K562 (cell line): ENCODE results near the gene OR2AJ1. TPM values are rescaled to one million over a fixed set of nuclear protein-coding genes. Genes with fewer than 3 reads are reported as not detected.

ENCODE experiments used
- ATAC-seq: fragments of 200-7000 bp; cut with Tn5 transposase; 3 replicates; pipeline ENCODE4 v1.9.1; 2020; ENCODE audit warnings: moderate library complexity
- BruUV-seq: library from RNA; stranded (reverse); fragments of 400-500 nt; replicated peaks from 2 replicates; lab custom pipeline; 2021; lab: Mats Ljungman, UMichigan
- CTCF ChIA-PET: fragments of 300-600 bp; formaldehyde crosslinking; extraction: SDS; loops from one replicate; lab custom pipeline; 2021; ENCODE audit warnings: low intra/inter-chr PET ratio; lab: Yijun Ruan, JAX
- POLR2A ChIA-PET: fragments of 300-600, 350-650 bp; sonication (Branson Sonifier 250); formaldehyde crosslinking; extraction: SDS; loops from one replicate; lab custom pipeline; 2021; ENCODE audit warnings: antibody characterized with exemption, inconsistent platforms; lab: Yijun Ruan, JAX
- DNase-seq, 4 experiments: peaks; one replicate each; pipeline versions ENCODE4 v3.0.0 to v3.0.0-alpha.2; 2011 to 2018; ENCODE audit warnings: low spot score in 3 of 4, mixed read lengths in 3 of 4; ENCODE audit errors: extremely low read depth in 1 of 4
- FAIRE-seq: peaks from 2 replicates; lab custom pipeline; 2011; peaks lifted over from hg19 to GRCh38; lab: Jason Lieb, UNC
- H2AFZ ChIP-seq: 2 replicates; pipeline ENCODE4 v1.6.0; 2011; ENCODE audit warnings: low read depth, low read length, control low read depth, inconsistent platforms
- H3K27ac ChIP-seq: fragments of 200-600 bp; 3 replicates; pipeline ENCODE4 v1.8.0; 2011; ENCODE audit warnings: low read depth, mild to moderate bottlenecking, control low read depth, inconsistent platforms, low read length, moderate library complexity, mixed read lengths; ENCODE audit errors: extremely low read depth
- H3K27me3 ChIP-seq, 2 experiments: fragments of 300-600 bp in 1 of 2; 2 replicates in 1 of 2; 3 replicates in 1 of 2; pipeline versions ENCODE4 v1.6.0 to v1.8.0; 2011; ENCODE audit warnings: inconsistent platforms in 2 of 2, low read length in 2 of 2, mild to moderate bottlenecking in 1 of 2, mixed read lengths in 1 of 2, moderate library complexity in 1 of 2; ENCODE audit not compliant: control insufficient read depth in 2 of 2, insufficient read depth in 2 of 2
- H3K36me3 ChIP-seq: fragments of 300-600 bp; 3 replicates; pipeline ENCODE4 v1.8.0; 2011; ENCODE audit warnings: mild to moderate bottlenecking, low read length, inconsistent platforms; ENCODE audit not compliant: control insufficient read depth, insufficient read depth
- H3K4me1 ChIP-seq, 2 experiments: fragments of 200-600 bp in 1 of 2; replicated peaks in 1 of 2; 2 replicates in 1 of 2; 3 replicates in 1 of 2; pipeline versions ENCODE4 v1.5.1 to v1.8.0; 2011; ENCODE audit warnings: inconsistent platforms in 2 of 2, low read length in 2 of 2, mild to moderate bottlenecking in 1 of 2, mixed read lengths in 1 of 2, moderate library complexity in 1 of 2; ENCODE audit not compliant: control insufficient read depth in 2 of 2, insufficient read depth in 2 of 2
- H3K4me2 ChIP-seq: 2 replicates; pipeline ENCODE4 v1.6.1; 2011; ENCODE audit warnings: low read length, control low read depth, inconsistent platforms, mixed read lengths; ENCODE audit not compliant: insufficient read depth
- H3K4me3 ChIP-seq: fragments of 200-600 bp; sonication (generic), shearing (Covaris generic); 2 replicates; pipeline ENCODE4 v1.5.1; 2016; ENCODE audit warnings: control low read depth, inconsistent platforms
- H3K79me2 ChIP-seq: fragments of 200-600 bp; 3 replicates; pipeline ENCODE4 v1.8.0; 2011; ENCODE audit warnings: low read length, inconsistent platforms; ENCODE audit not compliant: control insufficient read depth, insufficient read depth
- H3K9ac ChIP-seq, 2 experiments: 2 replicates each; pipeline versions ENCODE4 v1.6.0 to v1.6.1; 2011; ENCODE audit warnings: low read depth in 2 of 2, low read length in 2 of 2, control low read depth in 1 of 2, inconsistent platforms in 1 of 2, mild to moderate bottlenecking in 1 of 2, mixed read lengths in 1 of 2; ENCODE audit not compliant: insufficient read depth in 1 of 2
- H3K9me1 ChIP-seq: one replicate; pipeline ENCODE4 v1.6.0; 2011; ENCODE audit warnings: inconsistent platforms, mild to moderate bottlenecking, low read length, moderate library complexity; ENCODE audit not compliant: control insufficient read depth, insufficient read depth
- H3K9me3 ChIP-seq: replicated peaks from 2 replicates; pipeline ENCODE4 v1.5.1; 2011; ENCODE audit warnings: low read depth, low read length, inconsistent platforms; ENCODE audit not compliant: control insufficient read depth, insufficient read depth
- H4K20me1 ChIP-seq: replicated peaks from 2 replicates; pipeline ENCODE4 v1.6.1; 2011; ENCODE audit warnings: low read length, inconsistent platforms, mixed read lengths; ENCODE audit not compliant: control insufficient read depth, insufficient read depth
- CREB3 ChIP-seq: fragments of 450-650 bp; conservative IDR thresholded peaks from 2 replicates; pipeline ENCODE4 v1.6.1; 2016; ENCODE audit warnings: missing genetic modification characterization, low read depth, mild to moderate bottlenecking, missing compliant biosample characterization, moderate library complexity
- FOSL1 ChIP-seq: fragments of 200-800 bp; sonication (Bioruptor generic); conservative IDR thresholded peaks from 2 replicates; pipeline ENCODE4 v1.6.1; 2016; ENCODE audit warnings: missing genetic modification characterization, missing compliant biosample characterization
- FOXK2 ChIP-seq, 2 experiments: fragments of 450-650 bp; IDR thresholded peaks in 1 of 2; conservative IDR thresholded peaks in 1 of 2; 2 replicates each; pipeline ENCODE4 v1.6.1; 2016; ENCODE audit warnings: low read depth in 2 of 2, mild to moderate bottlenecking in 1 of 2
- HMG20A ChIP-seq: fragments of 450-650 bp; formaldehyde crosslinking; conservative IDR thresholded peaks from 2 replicates; pipeline ENCODE4 v1.4.0; 2020; ENCODE audit warnings: mild to moderate bottlenecking, mixed read lengths
- KLF10 ChIP-seq: fragments of 250-450 bp; sonication (Bioruptor Pico); IDR thresholded peaks from 2 replicates; pipeline ENCODE4 v1.6.1; 2021; ENCODE audit warnings: matching md5 sums
- KLF16 ChIP-seq: IDR thresholded peaks from 2 replicates; pipeline ENCODE4 v1.6.1; 2016; ENCODE audit warnings: antibody characterized with exemption
- MXI1 ChIP-seq: IDR thresholded peaks from 2 replicates; pipeline ENCODE4 v1.6.1; 2011; ENCODE audit warnings: low read depth, mild to moderate bottlenecking, improper control_type of control experiment, low read length
- SIN3B ChIP-seq: fragments of 450-650 bp; IDR thresholded peaks from 2 replicates; pipeline ENCODE4 v1.6.1; 2017; ENCODE audit warnings: low read depth, mild to moderate bottlenecking, moderate library complexity
- TEAD1 ChIP-seq, 2 experiments: fragments of 450-650 bp in 1 of 2; sonication (generic) in 1 of 2; formaldehyde crosslinking; IDR thresholded peaks; 2 replicates each; pipeline versions ENCODE4 v1.4.0 to v1.8.0; 2020 to 2022; ENCODE audit warnings: mild to moderate bottlenecking in 2 of 2, missing genetic modification reagents in 1 of 2
- ZFPM2 ChIP-seq: fragments of 250-450 bp; sonication (Bioruptor Pico); IDR thresholded peaks from 2 replicates; pipeline ENCODE4 v1.5.1; 2022; ENCODE audit warnings: mild to moderate bottlenecking
- ZNF165 ChIP-seq: fragments of 250-450 bp; sonication (Bioruptor Pico); IDR thresholded peaks from 2 replicates; pipeline ENCODE4 v1.4.0; 2020; ENCODE audit warnings: borderline replicate concordance
- ZNF174 ChIP-seq: fragments of 250-450 bp; sonication (Bioruptor Pico); IDR thresholded peaks from 2 replicates; pipeline ENCODE4 v1.4.0; 2020; ENCODE audit warnings: mild to moderate bottlenecking
- ZNF263 ChIP-seq: sonication (generic); formaldehyde crosslinking; IDR thresholded peaks from 2 replicates; pipeline ENCODE4 v1.8.0; 2022; ENCODE audit warnings: mild to moderate bottlenecking, missing genetic modification reagents, borderline replicate concordance
- ZNF584 ChIP-seq: fragments of 200-800 bp; sonication (Bioruptor generic); IDR thresholded peaks from 2 replicates; pipeline ENCODE4 v1.6.1; 2016; ENCODE audit warnings: low read depth, mild to moderate bottlenecking, missing genetic modification characterization, missing compliant biosample characterization
- WGBS: fragments of 100-300 bp; shearing (Covaris generic); methylation state at CpG from one replicate; pipeline ENCODE4 v1.1.6; 2016; ENCODE audit warnings: low coverage, mixed read lengths; ENCODE audit not compliant: insufficient coverage; ENCODE audit errors: missing lambda C conversion rate; 5-methylcytosine and 5-hydroxymethylcytosine counted together
- in situ Hi-C: fragments of 300-500 bp; cut with MboI; formaldehyde crosslinking; loops from 4 replicates; pipeline ENCODE4 v1.15.0; 2018; ENCODE audit warnings: inconsistent platforms, mixed read lengths
- intact Hi-C: fragments of 100-400 bp; cut with micrococcal nuclease; formaldehyde crosslinking; loops from 2 replicates; pipeline ENCODE4 v1.14.2; 2022
- polyA plus RNA-seq, 8 experiments: library from polyadenylated mRNA; depleted of rRNA in 4 of 8; stranded (reverse) in 5 of 8; unstranded in 3 of 8; fragments of >200 nt; fragmentation: Nextera tagmentation in 2 of 8; fragmentation: Illumina TruSeq in 1 of 8; extraction: Ambion mirVana in 2 of 8; extraction: Trizol in 1 of 8; gene quantifications; 2 replicates each; pipeline versions ENCODE4 v1.2.1 to v1.2.3, GENCODE V29; 2011 to 2014; ENCODE audit warnings: inconsistent platforms in 1 of 8, missing spikeins in 1 of 8
- total RNA-seq, 7 experiments: library from RNA; depleted of rRNA in 6 of 7; stranded (reverse); fragments of >200 nt in 6 of 7; fragmentation: Illumina TruSeq in 2 of 7; extraction: Trizol in 2 of 7; gene quantifications; 2 replicates each; pipeline versions ENCODE4 v1.2.1 to v1.2.3, GENCODE V29; 2011 to 2021; ENCODE audit warnings: low replicate concordance in 1 of 7
- TF ChIP-seq, protein P1 (sequence below): fragments of 250-450 bp; sonication (Bioruptor Pico); IDR thresholded peaks from 2 replicates; pipeline ENCODE4 v1.8.0; 2022; ENCODE audit warnings: inconsistent platforms

The OR2AJ1 gene
- total and polyA plus RNA-seq, 9 of the 15 experiments (the other 6 are each of a cell fraction or from before 2014, with no cell fraction given) = not detected

GRCh38 chr1:247883346-247883745 lies 41.3 kb upstream of the OR2AJ1 start:
- no peak for TF ChIP-seq FOXK2 (conservative IDR thresholded peaks at IDR 0.05 in 1 of 2, IDR thresholded peaks at IDR 0.05 in 1 of 2; ENCODE audit: low read depth in 2 of 2)
- no peak for TF ChIP-seq SIN3B
- no peak for TF ChIP-seq MXI1
- TF ChIP-seq FOSL1 (tag) = no peak
- TF ChIP-seq KLF10 (CRISPR knock-in tag) = no peak
- TF ChIP-seq, protein P1, sequence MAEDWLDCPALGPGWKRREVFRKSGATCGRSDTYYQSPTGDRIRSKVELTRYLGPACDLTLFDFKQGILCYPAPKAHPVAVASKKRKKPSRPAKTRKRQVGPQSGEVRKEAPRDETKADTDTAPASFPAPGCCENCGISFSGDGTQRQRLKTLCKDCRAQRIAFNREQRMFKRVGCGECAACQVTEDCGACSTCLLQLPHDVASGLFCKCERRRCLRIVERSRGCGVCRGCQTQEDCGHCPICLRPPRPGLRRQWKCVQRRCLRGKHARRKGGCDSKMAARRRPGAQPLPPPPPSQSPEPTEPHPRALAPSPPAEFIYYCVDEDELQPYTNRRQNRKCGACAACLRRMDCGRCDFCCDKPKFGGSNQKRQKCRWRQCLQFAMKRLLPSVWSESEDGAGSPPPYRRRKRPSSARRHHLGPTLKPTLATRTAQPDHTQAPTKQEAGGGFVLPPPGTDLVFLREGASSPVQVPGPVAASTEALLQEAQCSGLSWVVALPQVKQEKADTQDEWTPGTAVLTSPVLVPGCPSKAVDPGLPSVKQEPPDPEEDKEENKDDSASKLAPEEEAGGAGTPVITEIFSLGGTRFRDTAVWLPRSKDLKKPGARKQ (CRISPR knock-in tag) = no peak
- no peak for TF ChIP-seq TEAD1 (CRISPR knock-in tag; IDR thresholded peaks at IDR 0.05)
- no peak for TF ChIP-seq KLF16
- TF ChIP-seq ZFPM2 (CRISPR knock-in tag) = no peak
- TF ChIP-seq ZNF263 (CRISPR knock-in tag) = no peak
- TF ChIP-seq ZNF165 = no peak
- no peak for TF ChIP-seq HMG20A
- no peak for TF ChIP-seq CREB3 (tag)
- TF ChIP-seq ZNF584 (CRISPR knock-in tag) = no peak
- no peak for TF ChIP-seq ZNF174 (CRISPR knock-in tag)
- TF ChIP-seq, all 486 proteins: peak for 0

More at GRCh38 chr1:247883346-247883745, 41.3 kb upstream of the OR2AJ1 start:
- intact Hi-C loops (no loop called here), in situ Hi-C loops (no loop called here)
- ChIA-PET CTCF (no interaction called here), POLR2A (interaction anchor here (1.5 kb wide), 1 partner anchor 26 kb away, joined by 4 read pairs; the partner anchor contains the start of gene TRIM58)
- no TSS peak for BruUV-seq
- H3K4me1 ChIP-seq = no peaks in the 10 kb centered on the region; a peak in 1 of 5 replicates
- H3K27me3 ChIP-seq = no peaks in the 10 kb centered on the region
- no peaks in the 10 kb centered on the region for H4K20me1 ChIP-seq
- H3K9ac ChIP-seq = no peak overlapping the region
- no peaks in the 10 kb centered on the region for H3K36me3 ChIP-seq
- H2AFZ ChIP-seq = no peak overlapping the region
- no peaks in the 10 kb centered on the region for H3K9me3 ChIP-seq
- no peak overlapping the region for H3K4me2 ChIP-seq
- WGBS = 77% methylated on average over 9 of the region's 9 CpGs
- no peak overlapping the region for H3K4me3 ChIP-seq
- DNase-seq = no peak
- no peaks in the 10 kb centered on the region for H3K79me2 ChIP-seq
- no peaks in the 10 kb centered on the region for H3K9me1 ChIP-seq
- ATAC-seq = no peak
- no peak for FAIRE-seq
- no peak overlapping the region for H3K27ac ChIP-seq
